Mesendoderm (in vitro differentiated cells): ENCODE measurements around the gene PRDM16.

ENCODE experiments used
- DNase-seq: peaks from one replicate; pipeline ENCODE4 v3.0.0; 2013
- H2AK5ac ChIP-seq: 2 replicates; pipeline ENCODE4 v1.6.1; 2013; ENCODE audit warnings: low read length, inconsistent platforms
- H2BK120ac ChIP-seq: 2 replicates; pipeline ENCODE4 v1.6.1; 2013; ENCODE audit warnings: low read depth, mild to moderate bottlenecking, low read length, moderate library complexity, mixed read lengths
- H2BK15ac ChIP-seq: replicated peaks from 2 replicates; pipeline ENCODE4 v1.6.1; 2013; ENCODE audit warnings: low read depth, mild to moderate bottlenecking, moderate library complexity
- H2BK5ac ChIP-seq: 2 replicates; pipeline ENCODE4 v1.6.1; 2013; ENCODE audit warnings: low read length, inconsistent platforms
- H3K18ac ChIP-seq: 2 replicates; pipeline ENCODE4 v1.6.1; 2013; ENCODE audit warnings: mild to moderate bottlenecking, low read length, mixed read lengths
- H3K23ac ChIP-seq: one replicate; pipeline ENCODE4 v1.6.1; 2013; ENCODE audit warnings: low read length
- H3K27ac ChIP-seq: 2 replicates; pipeline ENCODE4 v1.5.1; 2013; ENCODE audit warnings: low read depth, mild to moderate bottlenecking, inconsistent platforms, low read length, moderate library complexity
- H3K27me3 ChIP-seq: 2 replicates; pipeline ENCODE4 v1.6.1; 2013; ENCODE audit warnings: low read length, control low read depth, mild to moderate bottlenecking, inconsistent platforms; ENCODE audit not compliant: insufficient read depth, poor library complexity
- H3K36me3 ChIP-seq: 2 replicates; pipeline ENCODE4 v1.6.1; 2013; ENCODE audit warnings: low read length, inconsistent platforms; ENCODE audit not compliant: control insufficient read depth, insufficient read depth
- H3K4ac ChIP-seq: one replicate; pipeline ENCODE4 v1.6.1; 2013; ENCODE audit warnings: low read depth, mild to moderate bottlenecking, low read length, moderate library complexity
- H3K4me1 ChIP-seq: 2 replicates; pipeline ENCODE4 v1.6.1; 2013; ENCODE audit warnings: low read depth, low read length, inconsistent platforms; ENCODE audit not compliant: control insufficient read depth
- H3K4me2 ChIP-seq: 2 replicates; pipeline ENCODE4 v1.6.1; 2013; ENCODE audit warnings: low read length
- H3K4me3 ChIP-seq: 2 replicates; pipeline ENCODE4 v1.5.1; 2013; ENCODE audit warnings: mild to moderate bottlenecking, low read length
- H3K56ac ChIP-seq: one replicate; pipeline ENCODE4 v1.6.1; 2013; ENCODE audit warnings: low read length
- H3K79me1 ChIP-seq: 2 replicates; pipeline ENCODE4 v1.6.1; 2013; ENCODE audit warnings: low read length, inconsistent platforms
- H3K79me2 ChIP-seq: 2 replicates; pipeline ENCODE4 v1.6.1; 2013; ENCODE audit warnings: mild to moderate bottlenecking, low read length; ENCODE audit not compliant: control insufficient read depth, insufficient read depth
- H3K9ac ChIP-seq: 2 replicates; pipeline ENCODE4 v1.6.1; 2013; ENCODE audit warnings: low read length, inconsistent platforms
- H4K5ac ChIP-seq: one replicate; pipeline ENCODE4 v1.6.1; 2013; ENCODE audit warnings: low read length
- H4K8ac ChIP-seq: one replicate; pipeline ENCODE4 v1.6.1; 2013; ENCODE audit warnings: low read depth, mild to moderate bottlenecking, control low read depth, low read length, moderate library complexity
- WGBS: extraction: QIAGEN DNeasy Blood & Tissue Kit; methylation state at CpG from one replicate; pipeline ENCODE4 v1.1.7; 2013; ENCODE audit warnings: low lambda C conversion rate, missing lambda C conversion rate; ENCODE audit not compliant: insufficient coverage; ENCODE audit errors: extremely low coverage; 5-methylcytosine and 5-hydroxymethylcytosine counted together

PRDM16 gene

GRCh38 chr1:3094863-3095780 lies 26.1 kb downstream of the PRDM16 start:
- H3K4me3 ChIP-seq: no peak overlapping the region
- H3K4me1 ChIP-seq: no peaks in the 10 kb centered on the region
- no peak overlapping the region for H3K4me2 ChIP-seq
- H3K4ac ChIP-seq: no peak overlapping the region
- no peak overlapping the region for H3K27ac ChIP-seq
- H2BK120ac ChIP-seq: no peak overlapping the region
- DNase-seq: no peak
- H3K18ac ChIP-seq: no peak overlapping the region
- H3K9ac ChIP-seq: no peak overlapping the region
- H2AK5ac ChIP-seq: no peak overlapping the region
- no peaks in the 10 kb centered on the region for H3K36me3 ChIP-seq
- no peak overlapping the region for H2BK5ac ChIP-seq
- no CpG with 5 or more reads among the region's 26 CpGs for WGBS
- no peak overlapping the region for H4K8ac ChIP-seq
- no peak overlapping the region for H3K56ac ChIP-seq
- no peaks in the 10 kb centered on the region for H3K79me1 ChIP-seq
- H3K27me3 ChIP-seq: no peaks in the 10 kb centered on the region
- H3K23ac ChIP-seq: no peak overlapping the region
- no peak overlapping the region for H2BK15ac ChIP-seq
- H4K5ac ChIP-seq: no peak overlapping the region
- H3K79me2 ChIP-seq: no peaks in the 10 kb centered on the region

- H4K5ac ChIP-seq: no peak overlapping the region
- H3K18ac ChIP-seq: no peak overlapping the region
- H3K4me1 ChIP-seq: no peaks in the 10 kb centered on the region
- no peak for DNase-seq
- H3K4me3 ChIP-seq: no peak overlapping the region
- no peaks in the 10 kb centered on the region for H3K36me3 ChIP-seq
- no CpG with 5 or more reads among the region's 13 CpGs for WGBS
- no peak overlapping the region for H4K8ac ChIP-seq
- no peak overlapping the region for H2BK5ac ChIP-seq
- no peak overlapping the region for H3K4me2 ChIP-seq
- H2BK120ac ChIP-seq: no peak overlapping the region
- H2AK5ac ChIP-seq: no peak overlapping the region
- H3K27me3 ChIP-seq: no peaks in the 10 kb centered on the region
- H2BK15ac ChIP-seq: no peak overlapping the region
- H3K56ac ChIP-seq: no peak overlapping the region
- no peaks in the 10 kb centered on the region for H3K79me2 ChIP-seq
- H3K79me1 ChIP-seq: no peaks in the 10 kb centered on the region
- no peak overlapping the region for H3K9ac ChIP-seq
- no peak overlapping the region for H3K27ac ChIP-seq
- no peak overlapping the region for H3K4ac ChIP-seq
- no peak overlapping the region for H3K23ac ChIP-seq
Measured at GRCh38 chr1:3096345-3096744, 27.3 kb downstream of the PRDM16 start.

GRCh38 chr1:3097231-3097630 lies 28.2 kb downstream of the PRDM16 start:
- Histone ChIP-seq H2BK5ac (no peak overlapping the region), H3K56ac (no peak overlapping the region), H2BK15ac (no peak overlapping the region), H4K8ac (no peak overlapping the region), H3K4me3 (no peak overlapping the region), H3K9ac (no peak overlapping the region), H2AK5ac (no peak overlapping the region), H3K23ac (no peak overlapping the region), H3K4me2 (no peak overlapping the region), H3K27ac (no peak overlapping the region), H3K18ac (no peak overlapping the region), H3K4me1 (no peaks in the 10 kb centered on the region), H3K4ac (no peak overlapping the region), H2BK120ac (no peak overlapping the region), H4K5ac (no peak overlapping the region), H3K27me3 (no peaks in the 10 kb centered on the region), H3K36me3 (no peaks in the 10 kb centered on the region), H3K79me2 (no peaks in the 10 kb centered on the region), H3K79me1 (no peaks in the 10 kb centered on the region)
- DNase-seq: no peak
- WGBS: no CpG with 5 or more reads among the region's 12 CpGs

- Histone ChIP-seq H3K9ac (no peak overlapping the region), H3K4me2 (no peak overlapping the region), H3K4ac (no peak overlapping the region), H3K36me3 (no peaks in the 10 kb centered on the region), H2BK15ac (no peak overlapping the region), H3K18ac (no peak overlapping the region), H2BK120ac (no peak overlapping the region), H3K23ac (no peak overlapping the region), H4K5ac (no peak overlapping the region), H3K27ac (no peak overlapping the region), H3K56ac (no peak overlapping the region), H3K4me3 (no peak overlapping the region), H3K79me1 (no peaks in the 10 kb centered on the region), H2BK5ac (no peak overlapping the region), H3K79me2 (no peaks in the 10 kb centered on the region), H3K4me1 (no peaks in the 10 kb centered on the region), H2AK5ac (no peak overlapping the region), H4K8ac (no peak overlapping the region), H3K27me3 (no peaks in the 10 kb centered on the region)
- WGBS: no CpG with 5 or more reads among the region's 7 CpGs
- no peak for DNase-seq
Measured at GRCh38 chr1:3097861-3098260, 28.9 kb downstream of the PRDM16 start.

- Histone ChIP-seq H3K18ac (no peak overlapping the region), H2AK5ac (no peak overlapping the region), H3K4me2 (no peak overlapping the region), H3K9ac (no peak overlapping the region), H2BK120ac (no peak overlapping the region), H4K5ac (no peak overlapping the region), H3K27ac (no peak overlapping the region), H3K79me1 (no peaks in the 10 kb centered on the region), H3K36me3 (no peaks in the 10 kb centered on the region), H3K79me2 (no peaks in the 10 kb centered on the region), H3K23ac (no peak overlapping the region), H2BK15ac (no peak overlapping the region), H2BK5ac (no peak overlapping the region), H3K4me1 (no peaks in the 10 kb centered on the region), H3K4ac (no peak overlapping the region), H3K4me3 (no peak overlapping the region), H3K56ac (no peak overlapping the region), H3K27me3 (no peaks in the 10 kb centered on the region), H4K8ac (no peak overlapping the region)
- no peak for DNase-seq
- no CpG with 5 or more reads among the region's 9 CpGs for WGBS
Measured at GRCh38 chr1:3099861-3100260, 30.9 kb downstream of the PRDM16 start.
